H9 (cell line): ENCODE data around the gene NACAD. TPM values are rescaled to one million over a fixed set of nuclear protein-coding genes. Genes with fewer than 3 reads are reported as not detected.

ENCODE experiments used
- DNase-seq: peaks from one replicate; pipeline ENCODE4 v3.0.0-alpha.2; 2017
- H2AFZ ChIP-seq: one replicate; pipeline ENCODE4 v1.6.1; 2013; ENCODE audit warnings: mild to moderate bottlenecking, low read length, control low read depth, moderate library complexity
- H2AK5ac ChIP-seq: 2 replicates; pipeline ENCODE4 v1.6.1; 2013; ENCODE audit warnings: low read length, control low read depth, mixed read lengths; ENCODE audit not compliant: insufficient read length
- H2BK120ac ChIP-seq: one replicate; pipeline ENCODE4 v1.6.1; 2013; ENCODE audit warnings: low read depth, mild to moderate bottlenecking, low read length, control low read depth, inconsistent platforms; ENCODE audit not compliant: poor library complexity, severe bottlenecking
- H2BK12ac ChIP-seq: 2 replicates; pipeline ENCODE4 v1.6.1; 2013; ENCODE audit warnings: low read length, control low read depth, mixed read lengths, low read depth; ENCODE audit not compliant: insufficient read length
- H2BK15ac ChIP-seq: 2 replicates; pipeline ENCODE4 v1.6.1; 2013; ENCODE audit warnings: low read depth, low read length, control low read depth
- H2BK20ac ChIP-seq: one replicate; pipeline ENCODE4 v1.6.1; 2013; ENCODE audit warnings: low read depth, mild to moderate bottlenecking, low read length, control low read depth, inconsistent platforms; ENCODE audit not compliant: poor library complexity, severe bottlenecking
- H2BK5ac ChIP-seq: 2 replicates; pipeline ENCODE4 v1.6.1; 2013; ENCODE audit warnings: low read length, control low read depth, mixed read lengths; ENCODE audit not compliant: insufficient read length
- H3K14ac ChIP-seq: 2 replicates; pipeline ENCODE4 v1.6.1; 2013; ENCODE audit warnings: low read length, control low read depth; ENCODE audit not compliant: insufficient read depth
- H3K18ac ChIP-seq: 2 replicates; pipeline ENCODE4 v1.6.1; 2013; ENCODE audit warnings: low read depth, mild to moderate bottlenecking, mixed read lengths, low read length, control low read depth; ENCODE audit not compliant: insufficient read length
- H3K23ac ChIP-seq: 2 replicates; pipeline ENCODE4 v1.6.1; 2013; ENCODE audit warnings: low read length, control low read depth, mixed read lengths, low read depth; ENCODE audit not compliant: insufficient read length
- H3K23me2 ChIP-seq: 2 replicates; pipeline ENCODE4 v1.6.1; 2013; ENCODE audit warnings: low read depth, mild to moderate bottlenecking, mixed read lengths, low read length, control low read depth; ENCODE audit not compliant: insufficient read length, poor library complexity, severe bottlenecking
- H3K27ac ChIP-seq: 2 replicates; pipeline ENCODE4 v1.5.1; 2013; ENCODE audit warnings: low read length, control low read depth, mixed read lengths, low read depth; ENCODE audit not compliant: insufficient read length
- H3K27me3 ChIP-seq: 2 replicates; pipeline ENCODE4 v1.6.1; 2013; ENCODE audit warnings: low read length, control low read depth, inconsistent platforms; ENCODE audit not compliant: insufficient read depth
- H3K4ac ChIP-seq: 2 replicates; pipeline ENCODE4 v1.6.1; 2013; ENCODE audit warnings: low read depth, mild to moderate bottlenecking, control low read depth, inconsistent platforms, low read length, moderate library complexity
- H3K4me1 ChIP-seq: 2 replicates; pipeline ENCODE4 v1.6.1; 2013; ENCODE audit warnings: low read length, control low read depth, inconsistent platforms; ENCODE audit not compliant: insufficient read depth
- H3K4me2 ChIP-seq: 2 replicates; pipeline ENCODE4 v1.6.1; 2013; ENCODE audit warnings: low read length, control low read depth, mixed read lengths; ENCODE audit not compliant: insufficient read length, insufficient read depth
- H3K56ac ChIP-seq: 2 replicates; pipeline ENCODE4 v1.6.1; 2013; ENCODE audit warnings: low read depth, mild to moderate bottlenecking, mixed read lengths, low read length, control low read depth; ENCODE audit not compliant: insufficient read length
- H3K79me1 ChIP-seq: 2 replicates; pipeline ENCODE4 v1.6.1; 2013; ENCODE audit warnings: low read depth, mild to moderate bottlenecking, moderate library complexity, low read length, control low read depth, inconsistent platforms; ENCODE audit not compliant: insufficient read depth, poor library complexity, severe bottlenecking
- H3K79me2 ChIP-seq: 2 replicates; pipeline ENCODE4 v1.6.1; 2013; ENCODE audit warnings: low read length, control low read depth, inconsistent platforms; ENCODE audit not compliant: insufficient read depth
- H3K9ac ChIP-seq: 2 replicates; pipeline ENCODE4 v1.6.1; 2013; ENCODE audit warnings: low read length, control low read depth, mixed read lengths; ENCODE audit not compliant: insufficient read length; ENCODE audit errors: extremely low read depth
- H3K9me3 ChIP-seq: one replicate; pipeline ENCODE4 v1.6.1; 2013; ENCODE audit warnings: low read depth, low read length, inconsistent platforms; ENCODE audit not compliant: control insufficient read depth
- H3T11ph ChIP-seq: one replicate; pipeline ENCODE4 v1.6.1; 2013; ENCODE audit warnings: mild to moderate bottlenecking, low read length, control low read depth, inconsistent platforms
- H4K20me1 ChIP-seq: one replicate; pipeline ENCODE4 v1.6.1; 2013; ENCODE audit not compliant: control insufficient read depth, insufficient read length, insufficient read depth
- H4K5ac ChIP-seq: 2 replicates; pipeline ENCODE4 v1.6.1; 2013; ENCODE audit warnings: low read depth, mild to moderate bottlenecking, mixed read lengths, low read length, control low read depth; ENCODE audit not compliant: insufficient read length
- H4K8ac ChIP-seq: replicated peaks from 2 replicates; pipeline ENCODE4 v1.6.1; 2013; ENCODE audit warnings: low read length, control low read depth, mixed read lengths, low read depth; ENCODE audit not compliant: insufficient read length
- H4K91ac ChIP-seq: 2 replicates; pipeline ENCODE4 v1.6.1; 2013; ENCODE audit warnings: low read depth, mild to moderate bottlenecking, moderate library complexity, mixed read lengths, low read length, control low read depth; ENCODE audit not compliant: insufficient read length
- H3K27ac Mint-ChIP-seq, 3 experiments: 2 replicates in 2 of 3; 3 replicates in 1 of 3; pipeline ENCODE4 v1.8.0; 2020 to 2021; ENCODE audit warnings: mixed read lengths in 3 of 3, mild to moderate bottlenecking in 1 of 3, moderate library complexity in 1 of 3
- H3K27me3 Mint-ChIP-seq: 2 replicates; pipeline ENCODE4 v1.8.0; 2021; ENCODE audit warnings: low read depth, mild to moderate bottlenecking, moderate library complexity, mixed read lengths
- H3K36me3 Mint-ChIP-seq, 3 experiments: 2 replicates in 2 of 3; 3 replicates in 1 of 3; pipeline ENCODE4 v1.8.0; 2020 to 2021; ENCODE audit warnings: low read depth in 3 of 3, mixed read lengths in 3 of 3; ENCODE audit not compliant: insufficient read depth in 1 of 3
- H3K4me1 Mint-ChIP-seq, 2 experiments: 2 replicates each; pipeline ENCODE4 v1.8.0; 2020; ENCODE audit warnings: mixed read lengths in 2 of 2
- H3K4me3 Mint-ChIP-seq, 2 experiments: 2 replicates in 1 of 2; 3 replicates in 1 of 2; pipeline ENCODE4 v1.8.0; 2020 to 2021; ENCODE audit warnings: mild to moderate bottlenecking in 2 of 2, mixed read lengths in 2 of 2, moderate library complexity in 1 of 2
- H3K9me3 Mint-ChIP-seq, 2 experiments: 2 replicates in 1 of 2; 3 replicates in 1 of 2; pipeline ENCODE4 v1.8.0; 2020; ENCODE audit warnings: mild to moderate bottlenecking in 2 of 2, mixed read lengths in 2 of 2, moderate library complexity in 1 of 2
- WGBS: extraction: QIAGEN DNeasy Blood & Tissue Kit; methylation state at CpG from one replicate; pipeline ENCODE4 v1.1.7; 2013; ENCODE audit warnings: missing lambda C conversion rate, low lambda C conversion rate, mixed read lengths; ENCODE audit not compliant: insufficient read length; ENCODE audit errors: extremely low coverage; 5-methylcytosine and 5-hydroxymethylcytosine counted together
- total RNA-seq: library from RNA; stranded (reverse); gene quantifications from 2 replicates; pipeline ENCODE4 v1.2.1, GENCODE V29; 2021
- TF ChIP-seq, protein P1 (sequence below): fragments of 200-600 bp; sonication (generic); conservative IDR thresholded peaks from 3 replicates; pipeline ENCODE4 v1.8.0; 2021; ENCODE audit warnings: antibody characterized with exemption, mild to moderate bottlenecking

The NACAD gene
- total RNA-seq, 1 experiment from 2014 or later = 8.0 TPM

DNA sequence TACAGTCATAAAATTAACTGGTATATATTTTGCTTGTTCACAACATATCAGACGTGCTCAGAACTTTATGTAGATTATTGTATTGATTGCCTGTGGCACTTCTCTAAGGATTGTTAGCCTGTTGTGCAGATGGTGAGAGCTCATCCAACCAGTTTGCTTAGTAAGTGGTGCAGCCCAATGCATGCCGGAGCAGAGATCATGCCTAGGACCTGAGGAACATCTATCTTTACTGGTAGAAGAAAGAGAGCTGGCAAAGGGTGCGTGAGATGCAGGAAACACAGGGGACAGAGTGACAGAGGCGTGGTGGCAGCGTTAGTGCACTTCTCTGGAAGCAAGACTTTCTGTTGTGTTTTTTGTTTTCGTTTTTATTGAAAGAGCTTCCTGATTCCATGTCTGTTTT, 52.9 kb downstream of the NACAD start:
- Histone ChIP-seq H3K18ac (no peak overlapping the region), H4K20me1 (no peaks in the 10 kb centered on the region), H2AK5ac (no peak overlapping the region), H3K4ac (no peak overlapping the region), H3K27ac (no peak overlapping the region), H3K23ac (no peak overlapping the region), H4K8ac (no peak overlapping the region), H4K91ac (no peak overlapping the region), H2BK120ac (no peak overlapping the region), H2BK5ac (no peak overlapping the region), H2BK20ac (no peak overlapping the region), H3K56ac (no peak overlapping the region), H3K79me1 (no peaks in the 10 kb centered on the region), H3K27me3 (no peaks in the 10 kb centered on the region), H2BK12ac (no peak overlapping the region), H2AFZ (no peak overlapping the region), H3K4me2 (no peak overlapping the region), H3K9me3 (no peaks in the 10 kb centered on the region), H3T11ph (no peak overlapping the region), H4K5ac (no peak overlapping the region), H3K4me1 (no peaks in the 10 kb centered on the region), H3K14ac (no peak overlapping the region), H3K9ac (no peak overlapping the region), H3K79me2 (no peaks in the 10 kb centered on the region), H2BK15ac (no peak overlapping the region), H3K23me2 (no peaks in the 10 kb centered on the region)
- H3K27me3 Mint-ChIP-seq = no peaks in the 10 kb centered on the region
- peaks cover 8 to 21% (median 20%) of the 10 kb centered on the region in 3 experiments; a peak in 5 of 7 replicates for H3K36me3 Mint-ChIP-seq
- H3K9me3 Mint-ChIP-seq = no peaks in the 10 kb centered on the region
- DNase-seq = no peak
- no peak overlapping the region for H3K4me3 Mint-ChIP-seq
- peaks cover 37 to 38% of the 10 kb centered on the region in 2 experiments for H3K4me1 Mint-ChIP-seq
- TF ChIP-seq, protein P1, sequence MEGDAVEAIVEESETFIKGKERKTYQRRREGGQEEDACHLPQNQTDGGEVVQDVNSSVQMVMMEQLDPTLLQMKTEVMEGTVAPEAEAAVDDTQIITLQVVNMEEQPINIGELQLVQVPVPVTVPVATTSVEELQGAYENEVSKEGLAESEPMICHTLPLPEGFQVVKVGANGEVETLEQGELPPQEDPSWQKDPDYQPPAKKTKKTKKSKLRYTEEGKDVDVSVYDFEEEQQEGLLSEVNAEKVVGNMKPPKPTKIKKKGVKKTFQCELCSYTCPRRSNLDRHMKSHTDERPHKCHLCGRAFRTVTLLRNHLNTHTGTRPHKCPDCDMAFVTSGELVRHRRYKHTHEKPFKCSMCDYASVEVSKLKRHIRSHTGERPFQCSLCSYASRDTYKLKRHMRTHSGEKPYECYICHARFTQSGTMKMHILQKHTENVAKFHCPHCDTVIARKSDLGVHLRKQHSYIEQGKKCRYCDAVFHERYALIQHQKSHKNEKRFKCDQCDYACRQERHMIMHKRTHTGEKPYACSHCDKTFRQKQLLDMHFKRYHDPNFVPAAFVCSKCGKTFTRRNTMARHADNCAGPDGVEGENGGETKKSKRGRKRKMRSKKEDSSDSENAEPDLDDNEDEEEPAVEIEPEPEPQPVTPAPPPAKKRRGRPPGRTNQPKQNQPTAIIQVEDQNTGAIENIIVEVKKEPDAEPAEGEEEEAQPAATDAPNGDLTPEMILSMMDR = no peak
- no CpG with 5 or more reads among the region's 6 CpGs for WGBS
- peak overlapping the region in 2 of 3 experiments; percentile 25 to 63; a peak in 3 of 7 replicates for H3K27ac Mint-ChIP-seq
